ENCODE measurements around the gene CALB2.

Gene CALB2

DNA sequence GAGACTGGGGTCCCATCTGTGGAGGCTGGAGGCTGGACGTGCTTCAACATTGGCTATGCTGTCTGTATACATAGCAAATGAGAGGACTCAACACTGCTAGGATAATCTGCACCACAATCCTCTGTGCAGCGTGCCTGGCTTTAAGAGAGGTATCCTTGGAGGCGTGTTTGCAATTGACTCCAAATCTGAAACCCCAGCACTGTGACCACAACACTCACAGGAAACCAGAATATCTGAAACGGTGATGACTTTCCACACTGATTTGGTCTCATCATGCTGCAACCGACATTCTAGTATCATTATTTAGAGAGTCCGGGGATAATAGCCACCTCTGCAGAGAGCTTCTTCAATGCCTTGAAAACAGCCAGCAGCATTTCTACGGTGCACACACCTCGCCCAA, 48.2 kb downstream of the CALB2 start:
- ChIA-PET CTCF (interaction anchor here (0.9 to 2.6 kb wide), 4 partner anchors 11 to 205 kb away, joined by 3 to 15 read pairs (median 5); no protein-coding TSS in a partner anchor), POLR2A (no interaction called here)
- no peak for DNase-seq (ENCODE audit: extremely low spot score)
- TF ChIP-seq CTCF (IDR thresholded peaks at IDR 0.05; ENCODE audit: control extremely low read depth, extremely low read depth, low read depth, missing control alignments), result no peak

- CTCF ChIA-PET, result interaction anchor here (1.1 to 2.6 kb wide), 4 partner anchors 16 to 204 kb away, joined by 3 to 15 read pairs (median 6); no protein-coding TSS in a partner anchor
- POLR2A ChIA-PET, result no interaction called here
- TF ChIP-seq CTCF (IDR thresholded peaks at IDR 0.05; ENCODE audit: control extremely low read depth, extremely low read depth, low read depth, missing control alignments), result no peak
- no peak for DNase-seq (ENCODE audit: extremely low spot score)
These were observed 49.2 kb downstream of the CALB2 start for GRCh38 chr16:71407731-71408130.

DNA sequence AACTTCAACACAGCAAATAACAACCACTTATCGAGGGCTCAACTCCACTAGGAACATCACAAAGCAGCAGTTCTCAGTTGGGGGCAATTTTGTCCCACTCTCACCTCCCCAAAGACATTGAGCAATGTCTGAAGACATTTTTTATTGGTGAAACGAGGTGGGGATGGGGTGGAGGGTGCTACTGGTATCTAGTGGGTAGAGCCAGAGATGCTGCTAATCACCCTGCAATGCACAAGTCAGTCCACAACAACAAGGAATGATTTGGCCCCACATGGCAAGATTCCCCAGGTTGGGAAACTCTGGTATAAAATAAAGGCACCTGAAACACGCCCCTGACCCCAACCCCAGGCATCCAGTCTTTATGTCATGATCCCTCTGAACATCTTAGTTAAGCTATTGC, 50.0 kb downstream of the CALB2 start:
- ChIA-PET CTCF (interaction anchor here (2.5 to 9.5 kb wide), 4 partner anchors 16 to 203 kb away, joined by 7 to 216 read pairs (median 54); no protein-coding TSS in a partner anchor), POLR2A (no interaction called here)
- no peak for TF ChIP-seq CTCF (IDR thresholded peaks at IDR 0.05; ENCODE audit: control extremely low read depth, extremely low read depth, low read depth, missing control alignments)
- DNase-seq (ENCODE audit: extremely low spot score), result no peak

GRCh38 chr16:71409011-71409775, 50.7 kb downstream of the CALB2 start:
- POLR2A ChIA-PET, result no interaction called here
- CTCF ChIA-PET, result interaction anchor here (6.4 to 9.5 kb wide), 3 partner anchors 16 to 201 kb away, joined by 69 to 216 read pairs (median 93); no protein-coding TSS in a partner anchor
- no peak for TF ChIP-seq CTCF (IDR thresholded peaks at IDR 0.05; ENCODE audit: control extremely low read depth, extremely low read depth, low read depth, missing control alignments)
- DNase-seq (ENCODE audit: extremely low spot score), result no peak

DNA sequence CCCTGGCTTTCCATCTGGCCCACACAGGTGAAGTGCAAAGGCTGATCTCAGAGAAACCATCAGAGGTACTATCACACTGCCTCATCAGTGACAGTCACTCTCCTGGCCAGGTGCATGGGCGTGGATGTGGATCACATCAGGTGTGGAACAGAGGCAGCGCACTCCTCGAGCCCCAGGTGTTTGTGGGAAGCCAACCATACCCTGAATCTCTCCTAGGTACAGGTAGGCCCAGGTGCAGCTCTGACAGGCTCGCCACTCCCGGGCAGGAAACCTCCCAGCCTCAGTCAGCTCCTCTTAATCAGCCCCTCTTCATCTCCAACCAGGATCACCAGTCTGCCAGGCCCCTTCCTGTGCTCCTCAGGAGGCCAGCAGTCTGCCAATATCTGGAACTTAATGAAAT, 51.6 kb downstream of the CALB2 start:
- POLR2A ChIA-PET, result no interaction called here
- no peak for TF ChIP-seq CTCF (IDR thresholded peaks at IDR 0.05; ENCODE audit: control extremely low read depth, extremely low read depth, low read depth, missing control alignments)
- no peak for DNase-seq (ENCODE audit: extremely low spot score)
- CTCF ChIA-PET, result interaction anchor here (1.3 to 9.5 kb wide), 7 partner anchors 15 to 200 kb away, joined by 3 to 216 read pairs (median 40); partner anchors contain the start of gene ZNF19

- ChIA-PET CTCF (interaction anchor here (0.7 to 9.5 kb wide), 46 partner anchors 9 to 551 kb away, joined by 3 to 216 read pairs (median 5); partner anchors contain the start of genes CALB2, CHST4, ZNF19 and ZNF23), POLR2A (no interaction called here)
- DNase-seq (ENCODE audit: extremely low spot score), result peak; percentile 82
- TF ChIP-seq CTCF (IDR thresholded peaks at IDR 0.05; ENCODE audit: control extremely low read depth, extremely low read depth, low read depth, missing control alignments), result peak; percentile 89
These were observed 54.0 kb downstream of the CALB2 start for GRCh38 chr16:71412270-71413160.

All from GM10248 (cell line).